G401.6 (cell line): Measurements from ENCODE around the gene SPAG16.

ENCODE experiments used
- FAIRE-seq: peaks from 2 replicates; lab custom pipeline; 2012; peaks lifted over from hg19 to GRCh38; lab: Jason Lieb, UNC

The SPAG16 gene

GRCh38 chr2:214293593-214293992 is 1009.3 kb downstream of the SPAG16 start:
- FAIRE-seq, result no peak

- no peak for FAIRE-seq
These were observed 1010.2 kb downstream of the SPAG16 start for GRCh38 chr2:214294426-214294825.

- FAIRE-seq, result no peak
These were observed 1013.2 kb downstream of the SPAG16 start for GRCh38 chr2:214297423-214297822.

- no peak for FAIRE-seq
These were observed 1026.1 kb downstream of the SPAG16 start for GRCh38 chr2:214310319-214310718.

GRCh38 chr2:214311031-214311533 is 1026.8 kb downstream of the SPAG16 start:
- FAIRE-seq, result no peak

GRCh38 chr2:214311931-214312749 is 1027.9 kb downstream of the SPAG16 start:
- no peak for FAIRE-seq

GRCh38 chr2:214315324-214315723 is 1031.1 kb downstream of the SPAG16 start:
- FAIRE-seq, result no peak

- no peak for FAIRE-seq
These were observed 1035.9 kb downstream of the SPAG16 start for GRCh38 chr2:214320211-214320610.

- no peak for FAIRE-seq
These were observed 1038.4 kb downstream of the SPAG16 start for GRCh38 chr2:214322662-214323061.

- no peak for FAIRE-seq
These were observed 1041.1 kb downstream of the SPAG16 start for GRCh38 chr2:214325404-214325803.

- FAIRE-seq, result no peak
These were observed 1044.7 kb downstream of the SPAG16 start for GRCh38 chr2:214328941-214329340.

- no peak for FAIRE-seq
These were observed 1057.4 kb downstream of the SPAG16 start for GRCh38 chr2:214341646-214342045.

- no peak for FAIRE-seq
These were observed 1074.2 kb downstream of the SPAG16 start for GRCh38 chr2:214358506-214358905.

- no peak for FAIRE-seq
These were observed 1076.9 kb downstream of the SPAG16 start for GRCh38 chr2:214361116-214361515.

- no peak for FAIRE-seq
These were observed 1081.3 kb downstream of the SPAG16 start for GRCh38 chr2:214365549-214365948.

- FAIRE-seq, result no peak
These were observed 1082.9 kb downstream of the SPAG16 start for GRCh38 chr2:214367171-214367570.

GRCh38 chr2:214376618-214377285 is 1092.5 kb downstream of the SPAG16 start:
- FAIRE-seq, result no peak

GRCh38 chr2:214377286-214377624 is 1093.0 kb downstream of the SPAG16 start:
- FAIRE-seq, result no peak

- no peak for FAIRE-seq
These were observed 1094.3 kb downstream of the SPAG16 start for GRCh38 chr2:214378455-214379103.

- no peak for FAIRE-seq
These were observed 1095.0 kb downstream of the SPAG16 start for GRCh38 chr2:214379227-214379626.

- no peak for FAIRE-seq
These were observed 1096.4 kb downstream of the SPAG16 start for GRCh38 chr2:214380681-214381080.

- FAIRE-seq, result no peak
These were observed 1098.0 kb downstream of the SPAG16 start for GRCh38 chr2:214382229-214382628.

GRCh38 chr2:214386720-214387119 is 1102.5 kb downstream of the SPAG16 start:
- FAIRE-seq, result no peak
